Endodermal cell (in vitro differentiated cells): ENCODE measurements around the gene PRKCD. TPM values are rescaled to one million over a fixed set of nuclear protein-coding genes. Genes with fewer than 3 reads are reported as not detected.
A peak's percentile ranks its signal among the peaks of the same experiment; 100 is the strongest.

ENCODE experiments used
- DNase-seq: peaks from one replicate; pipeline ENCODE4 v3.0.0-alpha.2; 2017
- H3K27ac ChIP-seq: 2 replicates; pipeline ENCODE4 v1.5.1; 2013; ENCODE audit warnings: mild to moderate bottlenecking, low read depth, low read length, moderate library complexity
- H3K27me3 ChIP-seq: 2 replicates; pipeline ENCODE4 v1.6.1; 2013; ENCODE audit warnings: mild to moderate bottlenecking, low read length, moderate library complexity; ENCODE audit not compliant: insufficient read depth, control insufficient read depth, poor library complexity, severe bottlenecking
- H3K36me3 ChIP-seq: 2 replicates; pipeline ENCODE4 v1.7.0; 2013; ENCODE audit warnings: mild to moderate bottlenecking, low read length, moderate library complexity; ENCODE audit not compliant: control insufficient read depth, insufficient read depth
- H3K4me1 ChIP-seq: one replicate; pipeline ENCODE4 v1.7.0; 2013; ENCODE audit warnings: low read length; ENCODE audit not compliant: control insufficient read depth, insufficient read depth
- H3K4me3 ChIP-seq: 2 replicates; pipeline ENCODE4 v1.5.1; 2013; ENCODE audit warnings: mild to moderate bottlenecking, low read length, moderate library complexity
- H3K9ac ChIP-seq: 2 replicates; pipeline ENCODE4 v1.6.1; 2013; ENCODE audit warnings: mild to moderate bottlenecking, low read length, moderate library complexity; ENCODE audit not compliant: poor library complexity, severe bottlenecking; ENCODE audit errors: extremely low read depth
- H3K9me3 ChIP-seq: 2 replicates; pipeline ENCODE4 v1.6.1; 2013; ENCODE audit warnings: mild to moderate bottlenecking, low read length, moderate library complexity; ENCODE audit not compliant: control insufficient read depth
- H3K27ac Mint-ChIP-seq: 2 replicates; pipeline ENCODE4 v1.8.0; 2020; ENCODE audit warnings: mixed read lengths
- H3K27me3 Mint-ChIP-seq: 2 replicates; pipeline ENCODE4 v1.8.0; 2021; ENCODE audit warnings: mild to moderate bottlenecking, mixed read lengths; ENCODE audit not compliant: insufficient read depth
- H3K36me3 Mint-ChIP-seq: 2 replicates; pipeline ENCODE4 v1.8.0; 2020; ENCODE audit warnings: low read depth, mixed read lengths
- H3K4me1 Mint-ChIP-seq: 2 replicates; pipeline ENCODE4 v1.8.0; 2020; ENCODE audit warnings: mixed read lengths
- H3K4me3 Mint-ChIP-seq: 2 replicates; pipeline ENCODE4 v1.8.0; 2020; ENCODE audit warnings: mild to moderate bottlenecking, moderate library complexity, mixed read lengths
- H3K9me3 Mint-ChIP-seq: 2 replicates; pipeline ENCODE4 v1.8.0; 2020; ENCODE audit warnings: mild to moderate bottlenecking, mixed read lengths
- WGBS, 2 experiments: methylation state at CpG; one replicate each; pipeline versions ENCODE4 v1.1.5 to v1.1.7; 2013; ENCODE audit warnings: missing lambda C conversion rate in 2 of 2, mixed read lengths in 1 of 2; ENCODE audit not compliant: insufficient coverage in 1 of 2, insufficient read length in 1 of 2; 5-methylcytosine and 5-hydroxymethylcytosine counted together
- total RNA-seq, 2 donors: library from RNA; stranded (reverse); fragmentation: NEBNext Ultra II Directional in 1 of 2; extraction: Animal tissue kit (Norgen Biotek cat#: 25700) in 1 of 2; gene quantifications; 2 replicates in 1 of 2; 3 replicates in 1 of 2; pipeline ENCODE4 v1.2.1, GENCODE V29; 2021
- TF ChIP-seq, protein P1 (sequence below): fragments of 200-600 bp; sonication (generic); conservative IDR thresholded peaks from 2 replicates; pipeline ENCODE4 v1.5.0; 2021; ENCODE audit warnings: antibody characterized with exemption, mild to moderate bottlenecking

PRKCD gene
- total RNA-seq, 2 donors from 2014 or later = 19.9 to 26.6 TPM

DNA sequence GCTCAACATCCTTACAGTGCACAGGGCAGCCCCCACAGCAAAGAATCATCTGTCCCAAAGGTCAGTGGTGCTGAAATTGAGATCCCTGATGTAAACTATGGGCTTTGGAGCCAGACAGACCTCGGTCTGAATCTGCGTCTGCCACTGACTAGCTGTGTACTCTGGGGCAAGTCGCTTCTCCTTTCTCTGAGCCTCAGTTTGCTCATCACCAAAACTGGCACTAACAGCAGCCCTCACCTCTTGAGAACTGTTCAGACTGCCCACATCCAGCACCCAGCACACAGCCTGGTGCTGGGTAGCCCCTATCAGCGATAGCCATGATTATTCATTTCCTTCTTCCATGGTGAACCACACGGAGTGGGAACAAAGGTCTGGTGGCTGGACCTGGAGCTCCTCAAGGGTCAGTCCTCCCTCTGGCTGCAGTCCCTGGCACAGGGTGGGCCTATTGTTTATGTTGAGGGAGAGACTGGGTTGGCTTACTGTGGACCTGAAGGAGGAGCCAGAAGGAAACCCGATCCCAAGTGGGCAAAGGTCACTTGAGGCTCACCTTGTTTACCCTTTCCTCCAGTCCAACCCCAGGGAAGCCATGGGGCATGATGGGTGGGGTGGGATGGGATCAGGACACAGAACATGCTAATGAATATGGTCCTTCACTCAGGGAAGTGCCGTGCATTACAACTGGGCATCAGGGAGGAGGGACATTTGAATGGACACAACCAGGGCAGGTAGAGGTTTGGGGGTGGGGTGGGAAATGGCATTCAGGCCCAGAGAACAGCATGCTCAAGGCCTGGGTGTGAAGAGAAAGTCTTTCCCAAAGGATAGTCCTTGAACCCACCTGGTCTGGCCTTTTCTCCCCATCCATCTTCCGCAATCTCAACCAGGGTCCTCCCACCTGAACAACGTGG is 1.6 kb upstream of the PRKCD start:
- Histone ChIP-seq H3K27me3 (peaks cover 5% of the 10 kb centered on the region), H3K9ac (no peak overlapping the region), H3K9me3 (no peaks in the 10 kb centered on the region), H3K27ac (no peak overlapping the region), H3K36me3 (no peaks in the 10 kb centered on the region), H3K4me3 (no peak overlapping the region), H3K4me1 (peaks cover 12% of the 10 kb centered on the region)
- H3K27me3 Mint-ChIP-seq = peaks cover 17% of the 10 kb centered on the region
- peaks cover 40% of the 10 kb centered on the region for H3K4me1 Mint-ChIP-seq
- peak overlapping the region; percentile 82 for H3K4me3 Mint-ChIP-seq
- no peaks in the 10 kb centered on the region for H3K36me3 Mint-ChIP-seq
- TF ChIP-seq, protein P1, sequence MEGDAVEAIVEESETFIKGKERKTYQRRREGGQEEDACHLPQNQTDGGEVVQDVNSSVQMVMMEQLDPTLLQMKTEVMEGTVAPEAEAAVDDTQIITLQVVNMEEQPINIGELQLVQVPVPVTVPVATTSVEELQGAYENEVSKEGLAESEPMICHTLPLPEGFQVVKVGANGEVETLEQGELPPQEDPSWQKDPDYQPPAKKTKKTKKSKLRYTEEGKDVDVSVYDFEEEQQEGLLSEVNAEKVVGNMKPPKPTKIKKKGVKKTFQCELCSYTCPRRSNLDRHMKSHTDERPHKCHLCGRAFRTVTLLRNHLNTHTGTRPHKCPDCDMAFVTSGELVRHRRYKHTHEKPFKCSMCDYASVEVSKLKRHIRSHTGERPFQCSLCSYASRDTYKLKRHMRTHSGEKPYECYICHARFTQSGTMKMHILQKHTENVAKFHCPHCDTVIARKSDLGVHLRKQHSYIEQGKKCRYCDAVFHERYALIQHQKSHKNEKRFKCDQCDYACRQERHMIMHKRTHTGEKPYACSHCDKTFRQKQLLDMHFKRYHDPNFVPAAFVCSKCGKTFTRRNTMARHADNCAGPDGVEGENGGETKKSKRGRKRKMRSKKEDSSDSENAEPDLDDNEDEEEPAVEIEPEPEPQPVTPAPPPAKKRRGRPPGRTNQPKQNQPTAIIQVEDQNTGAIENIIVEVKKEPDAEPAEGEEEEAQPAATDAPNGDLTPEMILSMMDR = peak; percentile 39
- 76 to 94% methylated on average over 6 to 9 of the region's 9 CpGs for WGBS, 2 experiments
- no peaks in the 10 kb centered on the region for H3K9me3 Mint-ChIP-seq
- peak overlapping the region; percentile 74 for H3K27ac Mint-ChIP-seq
- DNase-seq = peak; percentile 84

DNA sequence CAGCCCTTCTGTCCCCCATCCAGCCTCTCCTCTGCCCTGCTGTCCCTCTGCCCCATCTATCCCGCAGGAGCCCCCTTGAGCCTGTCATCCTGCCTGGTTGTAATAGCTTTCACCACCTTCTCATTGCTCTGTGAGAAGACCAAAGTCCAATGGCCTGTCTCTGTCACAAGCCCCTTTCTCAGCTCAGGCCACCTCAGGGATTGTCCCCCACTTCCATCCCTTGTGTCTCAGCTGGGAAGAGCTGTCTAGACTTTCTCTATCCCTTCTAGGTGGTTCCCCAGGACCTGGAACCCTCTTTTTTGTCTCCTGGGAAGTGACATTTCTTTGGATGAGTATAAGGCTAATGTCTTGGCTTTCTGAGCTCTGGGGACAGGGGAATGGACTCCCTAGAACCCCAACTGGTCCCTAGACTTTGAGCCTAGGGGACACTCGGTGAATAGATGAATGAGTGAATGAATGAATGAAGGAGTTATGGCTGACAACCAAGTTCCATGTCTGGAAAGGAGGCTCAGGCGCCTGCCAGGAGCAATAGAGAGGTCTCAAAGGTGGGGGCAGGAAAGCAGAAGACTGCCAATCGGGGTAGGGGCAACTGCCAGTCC is 849 bp upstream of the PRKCD start:
- H3K27ac Mint-ChIP-seq = peak overlapping the region; percentile 74
- 42 to 47% methylated on average over 3 to 4 of the region's 4 CpGs for WGBS, 2 experiments
- H3K27me3 Mint-ChIP-seq = peaks cover 16% of the 10 kb centered on the region
- peak overlapping the region; percentile 80 for H3K4me3 ChIP-seq
- peaks cover 40% of the 10 kb centered on the region for H3K4me1 Mint-ChIP-seq
- no peak overlapping the region for H3K27ac ChIP-seq
- peak overlapping the region; percentile 82 for H3K4me3 Mint-ChIP-seq
- H3K9me3 ChIP-seq = no peaks in the 10 kb centered on the region
- TF ChIP-seq, protein P1 = no peak
- DNase-seq = no peak
- H3K36me3 ChIP-seq = no peaks in the 10 kb centered on the region
- H3K4me1 ChIP-seq = peaks cover 12% of the 10 kb centered on the region
- H3K27me3 ChIP-seq = peaks cover 5% of the 10 kb centered on the region
- no peaks in the 10 kb centered on the region for H3K36me3 Mint-ChIP-seq
- no peaks in the 10 kb centered on the region for H3K9me3 Mint-ChIP-seq
- H3K9ac ChIP-seq = peak overlapping the region; percentile 38

DNA sequence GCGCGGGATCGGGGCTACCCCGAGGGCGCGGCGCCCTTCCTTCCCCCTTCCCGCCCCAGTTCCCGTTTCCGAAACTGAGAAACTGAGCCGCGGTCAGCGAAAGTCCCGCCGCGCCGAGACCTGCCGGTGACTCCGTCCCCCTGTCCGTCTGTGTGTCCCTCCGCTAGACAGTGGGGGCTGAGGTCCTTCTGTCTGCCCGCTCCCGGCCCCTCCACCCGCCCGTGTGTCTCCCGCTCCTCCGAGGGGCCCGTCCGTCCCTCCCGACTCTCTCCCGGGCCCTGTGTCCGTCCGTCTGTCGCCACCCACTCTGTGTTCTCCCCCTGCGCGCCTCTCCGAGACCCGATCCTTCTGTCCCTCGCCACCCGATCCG is 426 bp downstream of the PRKCD start:
- TF ChIP-seq, protein P1 = no peak
- H3K27ac Mint-ChIP-seq = peak overlapping the region; percentile 26
- no peaks in the 10 kb centered on the region for H3K36me3 Mint-ChIP-seq
- no peak overlapping the region for H3K27ac ChIP-seq
- H3K9me3 ChIP-seq = no peaks in the 10 kb centered on the region
- DNase-seq = no peak
- H3K4me1 Mint-ChIP-seq = peaks cover 40% of the 10 kb centered on the region
- no peaks in the 10 kb centered on the region for H3K9me3 Mint-ChIP-seq
- H3K4me1 ChIP-seq = peaks cover 12% of the 10 kb centered on the region
- no peaks in the 10 kb centered on the region for H3K36me3 ChIP-seq
- WGBS, 2 experiments = 0% methylated on average over 19 to 40 of the region's 41 CpGs
- peak overlapping the region; percentile 80 for H3K4me3 ChIP-seq
- peaks cover 5% of the 10 kb centered on the region for H3K27me3 ChIP-seq
- peak overlapping the region; percentile 82 for H3K4me3 Mint-ChIP-seq
- H3K27me3 Mint-ChIP-seq = peaks cover 10% of the 10 kb centered on the region
- peak overlapping the region; percentile 30 for H3K9ac ChIP-seq
